Subcutaneous adipose tissue (tissue), 4 donors: ENCODE data around the gene SYT8. TPM values are rescaled to one million over a fixed set of nuclear protein-coding genes. Genes with fewer than 3 reads are reported as not detected.

Experiments
- small RNA-seq: library from RNA; depleted of rRNA; stranded (forward); fragments of <200 nt; gene quantifications from one replicate; pipeline ENCODE3, GENCODE V24; 2016
- total RNA-seq, 4 donors: library from RNA; depleted of rRNA; stranded (reverse); fragments of >200 nt; gene quantifications; one replicate each; pipeline ENCODE4 v1.1.0, GENCODE V29; 2016
- TF ChIP-seq, protein P1 (sequence below): fragments of 450-650 bp; IDR thresholded peaks from one replicate; pipeline ENCODE4 v1.5.1; 2016; ENCODE audit warnings: low read depth, mild to moderate bottlenecking, control low read depth, antibody characterized with exemption, moderate library complexity

SYT8 gene
- total RNA-seq, 4 donors from 2014 or later: not detected

DNA sequence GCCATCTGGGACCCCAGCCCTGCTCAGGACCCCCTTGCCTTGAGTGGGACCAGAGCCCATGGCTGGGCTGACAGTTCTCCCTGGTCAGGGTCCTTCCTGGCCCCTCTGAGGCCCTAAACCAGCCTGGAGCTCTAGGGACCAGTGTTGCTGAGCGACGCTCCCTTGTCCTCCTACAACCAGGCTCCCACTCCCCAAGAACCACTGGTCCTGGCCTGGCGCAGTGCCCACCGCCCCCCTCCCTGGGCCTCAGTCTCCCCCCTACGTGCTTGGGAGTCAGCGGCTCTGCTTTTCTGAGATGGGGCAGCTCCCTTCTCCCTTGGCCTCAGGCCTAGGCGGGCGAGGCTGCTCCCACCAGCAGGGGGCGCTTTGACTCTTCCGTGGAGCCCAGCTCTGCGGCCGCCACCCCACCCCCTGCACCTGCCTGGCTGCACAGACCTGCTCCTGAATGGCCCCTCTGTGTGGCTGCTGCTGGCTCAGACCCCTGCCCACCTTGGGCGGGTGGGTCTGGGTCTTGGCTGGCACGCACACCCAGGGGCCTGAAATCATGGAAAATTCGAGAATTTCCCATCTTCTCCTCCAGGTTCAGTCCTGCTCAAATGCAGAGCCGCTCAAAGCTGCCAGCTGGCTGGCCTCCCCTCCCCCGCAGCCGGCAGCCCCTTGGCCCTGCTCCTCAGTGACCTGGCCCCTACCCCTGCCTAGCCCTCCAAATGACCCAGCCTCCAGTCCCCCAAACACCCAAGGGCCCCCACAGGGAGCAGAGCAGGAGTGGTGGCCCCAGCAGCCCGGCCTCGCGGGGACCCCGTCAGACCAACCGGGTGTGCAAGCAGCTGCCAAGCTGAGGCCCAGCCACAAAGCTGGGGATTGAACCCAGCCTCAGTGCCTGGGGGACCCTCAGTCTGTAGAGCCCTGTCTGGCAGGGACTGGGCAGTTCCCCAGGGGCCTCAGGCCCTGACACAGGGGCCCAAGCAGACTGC, 47.8 kb downstream of the SYT8 start:
- TF ChIP-seq, protein P1, sequence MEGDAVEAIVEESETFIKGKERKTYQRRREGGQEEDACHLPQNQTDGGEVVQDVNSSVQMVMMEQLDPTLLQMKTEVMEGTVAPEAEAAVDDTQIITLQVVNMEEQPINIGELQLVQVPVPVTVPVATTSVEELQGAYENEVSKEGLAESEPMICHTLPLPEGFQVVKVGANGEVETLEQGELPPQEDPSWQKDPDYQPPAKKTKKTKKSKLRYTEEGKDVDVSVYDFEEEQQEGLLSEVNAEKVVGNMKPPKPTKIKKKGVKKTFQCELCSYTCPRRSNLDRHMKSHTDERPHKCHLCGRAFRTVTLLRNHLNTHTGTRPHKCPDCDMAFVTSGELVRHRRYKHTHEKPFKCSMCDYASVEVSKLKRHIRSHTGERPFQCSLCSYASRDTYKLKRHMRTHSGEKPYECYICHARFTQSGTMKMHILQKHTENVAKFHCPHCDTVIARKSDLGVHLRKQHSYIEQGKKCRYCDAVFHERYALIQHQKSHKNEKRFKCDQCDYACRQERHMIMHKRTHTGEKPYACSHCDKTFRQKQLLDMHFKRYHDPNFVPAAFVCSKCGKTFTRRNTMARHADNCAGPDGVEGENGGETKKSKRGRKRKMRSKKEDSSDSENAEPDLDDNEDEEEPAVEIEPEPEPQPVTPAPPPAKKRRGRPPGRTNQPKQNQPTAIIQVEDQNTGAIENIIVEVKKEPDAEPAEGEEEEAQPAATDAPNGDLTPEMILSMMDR: no peak

DNA sequence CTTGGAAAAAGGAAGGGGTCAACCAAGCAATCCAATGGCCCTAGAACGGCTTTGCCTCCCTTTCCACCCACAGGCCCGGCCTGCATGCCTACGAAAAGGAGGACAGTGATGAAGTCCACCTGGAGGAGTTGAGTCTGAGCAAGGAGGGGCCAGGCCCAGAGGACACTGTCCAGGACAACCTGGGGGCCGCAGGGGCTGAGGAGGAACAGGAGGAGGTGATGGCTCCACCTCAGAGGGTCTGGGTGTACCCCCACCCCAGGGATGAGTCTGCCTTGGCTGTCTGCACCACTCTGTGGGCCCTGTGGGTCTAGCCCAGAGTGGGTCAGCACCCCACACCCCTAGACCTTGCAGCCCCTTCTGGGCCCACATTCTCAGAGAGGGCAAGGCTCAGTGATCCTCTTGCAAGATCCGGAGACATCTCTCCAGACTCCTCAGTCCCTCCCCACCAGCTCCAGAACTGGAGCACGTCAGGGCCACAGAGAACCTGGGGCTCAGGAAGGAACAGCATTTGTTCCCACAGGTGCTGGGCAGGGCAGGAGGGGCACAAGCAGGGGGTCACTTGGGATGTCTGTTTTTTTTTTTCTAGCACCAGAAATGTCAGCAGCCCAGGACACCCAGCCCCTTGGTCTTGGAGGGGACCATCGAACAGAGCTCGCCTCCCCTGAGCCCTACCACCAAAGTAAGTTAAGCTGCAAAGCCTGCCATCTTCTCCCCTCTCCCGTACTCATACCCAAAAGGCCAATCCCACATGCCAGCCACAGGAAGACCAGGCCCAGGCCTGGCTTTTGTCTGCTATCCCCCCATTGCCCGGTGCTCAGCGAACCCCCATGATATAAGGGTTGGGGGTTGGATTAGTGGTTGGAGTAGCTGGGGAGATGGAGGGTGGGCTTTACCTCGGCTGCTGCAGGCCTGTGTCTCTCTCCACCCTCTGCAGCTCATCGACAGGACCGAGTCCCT, 48.8 kb downstream of the SYT8 start:
- TF ChIP-seq, protein P1: no peak

DNA sequence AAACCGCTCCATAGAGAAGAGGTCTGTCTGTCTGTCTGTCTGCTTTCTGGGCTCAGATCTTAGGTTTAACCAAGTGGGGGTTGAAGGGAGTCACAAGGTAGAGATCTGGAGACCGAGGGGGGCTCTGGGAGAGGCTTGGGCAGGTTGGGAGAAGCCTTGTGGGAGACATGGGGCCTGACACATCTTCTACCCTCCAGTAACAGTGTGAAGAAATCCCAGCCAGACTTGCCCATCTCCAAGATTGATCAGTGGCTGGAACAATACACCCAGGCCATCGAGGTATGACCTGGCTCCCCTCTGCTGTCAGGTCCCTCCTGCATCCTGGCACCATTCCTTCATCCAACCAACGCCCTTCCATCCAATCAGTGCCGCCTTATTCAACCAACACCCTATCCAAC, 49.5 kb downstream of the SYT8 start:
- TF ChIP-seq, protein P1: no peak

Small RNA genes lying within 50 kb of the gene (small RNA-seq; reads per million reads assigned to genes)
- not detected for gene AC051649.1
- not detected for gene MIR4298

Other genes starting within 250 kb of the SYT8 start
- not detected for gene KRTAP5-1, start 249.7 kb upstream of the SYT8 start, total RNA-seq
- not detected for gene KRTAP5-2, start 236.7 kb upstream of the SYT8 start, total RNA-seq
- gene KRTAP5-3, start 226.5 kb upstream of the SYT8 start, total RNA-seq: not detected
- not detected for gene KRTAP5-4, start 212.9 kb upstream of the SYT8 start, total RNA-seq
- not detected for gene KRTAP5-5, start 205.2 kb upstream of the SYT8 start, total RNA-seq
- gene KRTAP5-6, start 137.8 kb upstream of the SYT8 start, total RNA-seq: not detected
- gene IFITM10, start 84.4 kb upstream of the SYT8 start, total RNA-seq: 1 to 10 TPM in 3 of 4 donors, not detected in 1; 1.1 to 2.4 (median 1.3) TPM
- 1,000 to 10,000 TPM in 1 of 4 donors, 100 to 1,000 TPM in 3; 387 to 1,776 (median 548) TPM for gene CTSD, start 71.1 kb upstream of the SYT8 start, total RNA-seq
- gene TNNI2, start 4.0 kb downstream of the SYT8 start, total RNA-seq: 10 to 100 TPM in 1 of 4 donors, 1 to 10 TPM in 1, not detected in 2; 1.8 to 12.6 TPM
- 100 to 1,000 TPM in 2 of 4 donors, 10 to 100 TPM in 2; 15.8 to 196 (median 73.4) TPM for gene LSP1, start 18.1 kb downstream of the SYT8 start, total RNA-seq
- not detected for gene PRR33, start 56.9 kb downstream of the SYT8 start, total RNA-seq
- 10 to 100 TPM in 2 of 4 donors, 1 to 10 TPM in 2; 7.7 to 29.0 (median 10.2) TPM for gene TNNT3, start 84.7 kb downstream of the SYT8 start, total RNA-seq
- gene MRPL23, start 112.3 kb downstream of the SYT8 start, total RNA-seq: 100 to 1,000 TPM; 113 to 142 (median 116) TPM
- 100 to 1,000 TPM in 3 of 4 donors, 10 to 100 TPM in 1; 47.1 to 338 (median 137) TPM for gene H19, start 162.9 kb downstream of the SYT8 start, total RNA-seq